Endothelial cell (in vitro differentiated cells): Measurements from ENCODE around the gene AGK. TPM values are rescaled to one million over a fixed set of nuclear protein-coding genes. Genes with fewer than 3 reads are reported as not detected.

Experiments used
- DNase-seq: peaks from one replicate; pipeline ENCODE4 v3.0.0; 2021; ENCODE audit warnings: low spot score
- H3K27ac Mint-ChIP-seq: one replicate; pipeline ENCODE4 v1.8.0; 2021; ENCODE audit warnings: mixed read lengths, inconsistent platforms; ENCODE audit not compliant: unreplicated experiment
- H3K27me3 Mint-ChIP-seq: one replicate; pipeline ENCODE4 v1.8.0; 2021; ENCODE audit warnings: mild to moderate bottlenecking, moderate library complexity, mixed read lengths, inconsistent platforms; ENCODE audit not compliant: unreplicated experiment
- H3K36me3 Mint-ChIP-seq: one replicate; pipeline ENCODE4 v1.8.0; 2021; ENCODE audit warnings: mild to moderate bottlenecking, low read depth, mixed read lengths, inconsistent platforms; ENCODE audit not compliant: unreplicated experiment
- H3K4me1 Mint-ChIP-seq: one replicate; pipeline ENCODE4 v1.8.0; 2021; ENCODE audit warnings: mild to moderate bottlenecking, mixed read lengths, inconsistent platforms; ENCODE audit not compliant: unreplicated experiment
- H3K4me3 Mint-ChIP-seq: one replicate; pipeline ENCODE4 v1.8.0; 2021; ENCODE audit warnings: mild to moderate bottlenecking, mixed read lengths, inconsistent platforms; ENCODE audit not compliant: unreplicated experiment
- H3K9me3 Mint-ChIP-seq: one replicate; pipeline ENCODE4 v1.8.0; 2021; ENCODE audit warnings: mixed read lengths, inconsistent platforms; ENCODE audit not compliant: unreplicated experiment
- CTCF ChIP-seq: fragments of 200-600 bp; sonication (generic); IDR thresholded peaks from one replicate; pipeline ENCODE4 v1.5.0; 2021; ENCODE audit warnings: antibody characterized with exemption; ENCODE audit not compliant: unreplicated experiment
- total RNA-seq: library from RNA; stranded (reverse); fragmentation: NEBNext Ultra II Directional; extraction: Animal tissue kit (Norgen Biotek cat#: 25700); gene quantifications from one replicate; pipeline ENCODE4 v1.2.1, GENCODE V29; 2021; ENCODE audit not compliant: unreplicated experiment

Gene AGK
- total RNA-seq, 1 donor from 2014 or later = 32.0 TPM

GRCh38 chr7:141567432-141567831, 16.2 kb downstream of the AGK start:
- TF ChIP-seq CTCF = no peak
- no peaks in the 10 kb centered on the region for H3K4me1 Mint-ChIP-seq
- H3K36me3 Mint-ChIP-seq = peaks cover 24% of the 10 kb centered on the region
- DNase-seq = no peak
- H3K4me3 Mint-ChIP-seq = no peak overlapping the region
- peaks cover 2% of the 10 kb centered on the region for H3K27me3 Mint-ChIP-seq
- H3K9me3 Mint-ChIP-seq = no peaks in the 10 kb centered on the region
- no peak overlapping the region for H3K27ac Mint-ChIP-seq

- H3K27me3 Mint-ChIP-seq = peaks cover 2% of the 10 kb centered on the region
Observed at GRCh38 chr7:141568227-141568626, 17.0 kb downstream of the AGK start.

GRCh38 chr7:141571059-141571458, 19.8 kb downstream of the AGK start:
- peaks cover 21% of the 10 kb centered on the region for H3K36me3 Mint-ChIP-seq
- no peak overlapping the region for H3K27ac Mint-ChIP-seq
- H3K9me3 Mint-ChIP-seq = no peaks in the 10 kb centered on the region
- DNase-seq = no peak
- no peaks in the 10 kb centered on the region for H3K27me3 Mint-ChIP-seq
- H3K4me1 Mint-ChIP-seq = no peaks in the 10 kb centered on the region
- H3K4me3 Mint-ChIP-seq = no peak overlapping the region
- TF ChIP-seq CTCF = no peak

More at GRCh38 chr7:141568227-141568626, 17.0 kb downstream of the AGK start:
- no peaks in the 10 kb centered on the region for H3K9me3 Mint-ChIP-seq
- no peak for DNase-seq
- no peak for TF ChIP-seq CTCF
- H3K4me1 Mint-ChIP-seq = no peaks in the 10 kb centered on the region
- H3K27ac Mint-ChIP-seq = no peak overlapping the region
- peaks cover 21% of the 10 kb centered on the region for H3K36me3 Mint-ChIP-seq
- H3K4me3 Mint-ChIP-seq = no peak overlapping the region

- DNase-seq = no peak
- H3K27me3 Mint-ChIP-seq = no peaks in the 10 kb centered on the region
- no peak for TF ChIP-seq CTCF
- H3K27ac Mint-ChIP-seq = no peak overlapping the region
- H3K36me3 Mint-ChIP-seq = peaks cover 29% of the 10 kb centered on the region
- H3K4me1 Mint-ChIP-seq = no peaks in the 10 kb centered on the region
- H3K9me3 Mint-ChIP-seq = no peaks in the 10 kb centered on the region
- H3K4me3 Mint-ChIP-seq = no peak overlapping the region
Observed at GRCh38 chr7:141572175-141572574, 21.0 kb downstream of the AGK start.

GRCh38 chr7:141573511-141573910, 22.3 kb downstream of the AGK start:
- H3K27ac Mint-ChIP-seq = no peak overlapping the region
- H3K27me3 Mint-ChIP-seq = no peaks in the 10 kb centered on the region
- DNase-seq = no peak
- H3K36me3 Mint-ChIP-seq = peaks cover 31% of the 10 kb centered on the region
- TF ChIP-seq CTCF = no peak
- no peak overlapping the region for H3K4me3 Mint-ChIP-seq
- no peaks in the 10 kb centered on the region for H3K4me1 Mint-ChIP-seq
- H3K9me3 Mint-ChIP-seq = no peaks in the 10 kb centered on the region
